Stomach smooth muscle (tissue), 2 donors: Measurements from ENCODE around the gene CNGB1.
"Not testable (repeated sequence)": the region's sequence is repeated elsewhere in the genome, so short reads cannot be mapped to it uniquely, and the experiment has no call there.

Experiments used
- H3K27ac ChIP-seq: one replicate; pipeline ENCODE4 v1.7.0; 2013; ENCODE audit warnings: mild to moderate bottlenecking, low read length, inconsistent platforms
- H3K27me3 ChIP-seq, 2 donors: one replicate each; pipeline ENCODE4 v1.7.0; 2013; ENCODE audit warnings: low read length in 2 of 2; ENCODE audit not compliant: insufficient read depth in 2 of 2, control insufficient read depth in 1 of 2
- H3K36me3 ChIP-seq, 2 donors: one replicate each; pipeline ENCODE4 v1.7.0; 2013; ENCODE audit warnings: low read length in 2 of 2; ENCODE audit not compliant: control insufficient read depth in 2 of 2, insufficient read depth in 2 of 2
- H3K4me1 ChIP-seq: one replicate; pipeline ENCODE4 v1.7.0; 2013; ENCODE audit warnings: low read length; ENCODE audit not compliant: control insufficient read depth, insufficient read depth
- H3K4me3 ChIP-seq, 2 donors: one replicate each; pipeline ENCODE4 v1.7.0; 2013; ENCODE audit warnings: low read length in 2 of 2
- H3K9ac ChIP-seq, 2 donors: one replicate each; pipeline ENCODE4 v1.7.0; 2013; ENCODE audit warnings: low read length in 2 of 2, mild to moderate bottlenecking in 1 of 2
- H3K9me3 ChIP-seq, 2 donors: one replicate each; pipeline ENCODE4 v1.7.0; 2013; ENCODE audit warnings: low read length in 2 of 2; ENCODE audit not compliant: control insufficient read depth in 2 of 2
- donor health status: healthy.
- donor health status: Pancreatic carcinoma.

The CNGB1 gene

DNA sequence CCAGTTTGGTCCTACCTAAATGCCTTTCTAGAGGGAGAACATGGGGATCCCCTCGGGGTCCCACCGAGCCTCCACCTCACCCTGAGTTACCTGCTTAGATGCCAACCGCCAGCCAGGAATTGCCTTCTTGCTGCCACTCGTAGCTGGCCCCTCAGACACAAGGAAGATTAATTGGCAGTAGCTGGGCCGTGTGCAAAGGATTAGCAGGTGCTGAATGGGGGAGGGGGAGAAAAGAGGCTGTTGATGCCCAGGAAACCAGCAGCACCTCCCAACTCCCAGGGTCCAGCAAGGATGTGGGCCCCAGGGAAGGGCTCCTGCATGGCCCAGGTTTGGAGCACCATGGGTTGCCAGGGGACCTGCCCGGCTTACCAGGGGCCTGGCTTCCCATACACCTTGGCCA is at the start of gene CNGB1:
Gene CNGB1, minus strand, starts transcription at position 159 of the 400 bp plus-strand sequence. CDS start 3,842 bp downstream, outside the sequence.
- no peak within 1 kb of the TSS for H3K9ac ChIP-seq
- H3K9me3 ChIP-seq = no peaks in the 10 kb centered on the region
- no peak within 1 kb of the TSS for H3K27ac ChIP-seq
- H3K4me3 ChIP-seq = no peak within 1 kb of the TSS
- peaks cover 1% of the 10 kb centered on the region for H3K4me1 ChIP-seq
- H3K36me3 ChIP-seq = no peaks in the 10 kb centered on the region
- H3K27me3 ChIP-seq = no peaks in the 10 kb centered on the region

- no peaks in the 10 kb centered on the region for H3K9me3 ChIP-seq
- H3K4me1 ChIP-seq = peaks cover 32% of the 10 kb centered on the region
- H3K36me3 ChIP-seq = peaks cover 7 to 17% of the 10 kb centered on the region in 2 donors
- H3K9ac ChIP-seq = no peak overlapping the region
- no peaks in the 10 kb centered on the region for H3K27me3 ChIP-seq
- no peak overlapping the region for H3K27ac ChIP-seq
- no peak overlapping the region for H3K4me3 ChIP-seq
These were observed 49.1 kb upstream of the CNGB1 start for GRCh38 chr16:58019866-58020538.

DNA sequence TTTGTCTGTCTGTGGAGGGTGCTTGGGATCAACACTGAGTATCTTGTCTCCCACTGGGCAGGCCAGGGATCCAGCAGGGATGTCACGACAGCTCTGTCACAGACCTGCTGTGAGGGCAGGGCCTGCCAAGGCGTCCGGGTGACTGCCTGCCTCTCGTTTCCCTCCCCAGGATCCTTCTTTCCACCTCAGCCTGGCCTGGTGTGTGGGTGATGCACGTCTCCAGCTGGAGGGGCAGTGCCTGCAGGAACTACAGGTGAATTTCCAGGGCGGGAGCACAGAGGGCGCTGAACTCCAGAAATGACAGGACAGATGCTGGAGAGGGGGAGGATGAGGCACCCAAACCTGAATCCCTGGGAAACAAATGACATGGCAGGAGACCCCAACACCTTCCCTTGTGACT is 47.9 kb upstream of the CNGB1 start:
- H3K9me3 ChIP-seq = no peaks in the 10 kb centered on the region
- peaks cover 25% of the 10 kb centered on the region for H3K4me1 ChIP-seq
- H3K4me3 ChIP-seq = no peak overlapping the region
- peaks cover 7 to 17% of the 10 kb centered on the region in 2 donors for H3K36me3 ChIP-seq
- no peak overlapping the region for H3K27ac ChIP-seq
- no peaks in the 10 kb centered on the region for H3K27me3 ChIP-seq
- H3K9ac ChIP-seq = no peak overlapping the region

GRCh38 chr16:58016840-58017446 is 46.0 kb upstream of the CNGB1 start:
- peaks cover 16 to 22% of the 10 kb centered on the region in 2 donors for H3K36me3 ChIP-seq
- no peaks in the 10 kb centered on the region for H3K27me3 ChIP-seq
- H3K9ac ChIP-seq = no peak overlapping the region
- peaks cover 7% of the 10 kb centered on the region for H3K4me1 ChIP-seq
- H3K4me3 ChIP-seq = no peak overlapping the region
- H3K27ac ChIP-seq = no peak overlapping the region
- no peaks in the 10 kb centered on the region for H3K9me3 ChIP-seq

DNA sequence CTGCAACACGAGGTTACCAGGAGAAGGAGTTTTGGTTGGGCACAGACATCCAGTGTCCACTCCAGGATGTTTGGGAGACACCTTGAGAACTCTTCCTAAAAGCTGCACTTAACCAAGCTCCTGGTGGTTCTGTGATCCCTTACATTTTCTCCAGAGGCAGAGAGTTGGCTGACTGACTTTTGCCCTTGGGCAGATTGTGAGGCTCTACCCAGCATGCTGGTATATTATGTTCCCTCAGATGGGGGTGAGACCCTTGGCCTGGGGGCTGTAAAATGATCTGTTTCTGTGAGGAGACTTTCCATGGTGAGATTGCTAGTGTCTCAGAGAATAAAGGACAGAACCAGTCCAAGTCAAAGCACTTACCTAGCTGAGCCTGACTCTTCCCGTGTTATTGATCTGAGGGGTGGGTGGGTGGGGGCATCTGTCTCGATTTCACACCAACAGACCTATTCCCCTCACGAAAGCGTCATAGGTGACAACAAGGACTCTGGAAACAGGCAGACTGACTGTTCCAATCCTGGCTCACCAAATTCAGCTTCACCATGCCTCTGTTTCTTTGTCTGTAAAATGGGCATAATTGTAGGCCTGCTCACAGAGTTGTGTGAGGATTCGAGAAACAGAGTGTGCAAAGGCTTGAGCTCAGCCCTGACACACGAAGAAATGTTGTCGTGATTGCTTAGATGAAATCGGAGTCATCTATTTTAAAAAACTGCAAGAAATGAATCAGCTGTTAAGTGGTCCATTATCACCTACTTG is 42.5 kb upstream of the CNGB1 start:
- no peaks in the 10 kb centered on the region for H3K27me3 ChIP-seq
- H3K9me3 ChIP-seq = no peaks in the 10 kb centered on the region
- H3K4me3 ChIP-seq = no peak overlapping the region
- no peaks in the 10 kb centered on the region for H3K4me1 ChIP-seq
- no peak overlapping the region for H3K27ac ChIP-seq
- H3K9ac ChIP-seq = no peak overlapping the region
- H3K36me3 ChIP-seq = peaks cover 19 to 34% of the 10 kb centered on the region in 2 donors

- Histone ChIP-seq H3K36me3 (peaks cover 19 to 32% of the 10 kb centered on the region in 2 donors), H3K27ac (no peak overlapping the region), H3K4me1 (no peaks in the 10 kb centered on the region), H3K4me3 (no peak overlapping the region), H3K9me3 (no peaks in the 10 kb centered on the region), H3K9ac (no peak overlapping the region), H3K27me3 (no peaks in the 10 kb centered on the region)
These were observed 41.6 kb upstream of the CNGB1 start for GRCh38 chr16:58012481-58012880.

DNA sequence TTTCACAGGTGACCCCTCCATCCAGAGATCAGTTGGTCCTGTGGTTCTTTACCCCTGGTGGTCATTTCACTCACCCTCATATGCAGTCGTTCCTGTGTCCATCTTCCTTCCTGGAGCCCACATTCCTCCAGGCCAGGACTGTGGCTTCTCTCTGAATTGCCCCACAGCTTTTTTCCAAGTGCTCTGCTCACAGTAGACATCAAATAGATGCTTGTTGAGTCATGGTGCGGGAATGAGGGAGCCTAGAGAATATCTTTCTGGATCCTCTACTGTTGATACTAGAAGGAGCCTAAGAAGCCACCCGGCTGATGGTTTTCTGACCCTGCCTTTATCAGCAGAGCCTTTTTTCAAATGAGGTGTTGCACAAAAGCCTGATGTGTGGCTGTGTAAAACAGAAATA is 40.7 kb upstream of the CNGB1 start:
- no peaks in the 10 kb centered on the region for H3K4me1 ChIP-seq
- H3K27ac ChIP-seq = no peak overlapping the region
- no peaks in the 10 kb centered on the region for H3K27me3 ChIP-seq
- H3K36me3 ChIP-seq = peaks cover 20 to 31% of the 10 kb centered on the region in 2 donors
- H3K9me3 ChIP-seq = no peaks in the 10 kb centered on the region
- H3K9ac ChIP-seq = no peak overlapping the region
- no peak overlapping the region for H3K4me3 ChIP-seq

- H3K9me3 ChIP-seq = no peaks in the 10 kb centered on the region
- H3K27me3 ChIP-seq = no peaks in the 10 kb centered on the region
- H3K9ac ChIP-seq = no peak overlapping the region
- no peak overlapping the region for H3K27ac ChIP-seq
- H3K4me3 ChIP-seq = no peak overlapping the region
- no peaks in the 10 kb centered on the region for H3K4me1 ChIP-seq
- peaks cover 23 to 25% of the 10 kb centered on the region in 2 donors for H3K36me3 ChIP-seq
These were observed 40.0 kb upstream of the CNGB1 start for GRCh38 chr16:58010886-58011285.

GRCh38 chr16:58009856-58010416 is 39.0 kb upstream of the CNGB1 start:
- H3K27ac ChIP-seq = no peak overlapping the region
- H3K4me1 ChIP-seq = no peaks in the 10 kb centered on the region
- no peak overlapping the region for H3K4me3 ChIP-seq
- no peak overlapping the region for H3K9ac ChIP-seq
- no peaks in the 10 kb centered on the region for H3K9me3 ChIP-seq
- H3K27me3 ChIP-seq = no peaks in the 10 kb centered on the region
- peaks cover 23 to 24% of the 10 kb centered on the region in 2 donors for H3K36me3 ChIP-seq

DNA sequence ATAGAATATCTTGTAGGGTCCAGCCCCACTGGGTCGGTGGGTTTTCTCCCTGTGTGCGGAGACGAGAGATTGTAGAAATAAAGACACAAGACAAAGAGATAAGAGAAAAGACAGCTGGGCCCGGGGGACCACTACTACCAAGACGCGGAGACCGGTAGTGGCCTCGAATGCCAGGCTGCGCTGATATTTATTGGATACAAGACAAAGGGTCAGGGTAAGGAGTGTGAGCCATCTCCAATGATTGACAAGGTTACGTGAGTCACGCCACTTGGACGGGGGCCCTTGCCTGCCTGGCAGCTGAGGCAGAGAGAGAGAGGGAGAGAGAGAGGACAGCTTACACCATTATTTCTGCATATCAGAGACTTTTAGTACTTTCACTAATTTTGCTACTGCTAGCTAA is 33.8 kb upstream of the CNGB1 start:
- not testable (repeated sequence) for H3K36me3 ChIP-seq, H3K27ac ChIP-seq, H3K9me3 ChIP-seq, H3K9ac ChIP-seq, H3K27me3 ChIP-seq, H3K4me3 ChIP-seq
- peaks cover 14% of the 10 kb centered on the region for H3K4me1 ChIP-seq
